HTERT RPE-1 (cell line): ENCODE data around the gene OIT3.
"Not testable (repeated sequence)": the region's sequence is repeated elsewhere in the genome, so short reads cannot be mapped to it uniquely, and the experiment has no call there.

Experiments used
- in situ Hi-C: fragments of 300-500 bp; cut with MboI; formaldehyde crosslinking; loops from 4 replicates; pipeline ENCODE4 v1.14.3; 2020; ENCODE audit warnings: low sequenced_read_pairs

OIT3 gene

DNA sequence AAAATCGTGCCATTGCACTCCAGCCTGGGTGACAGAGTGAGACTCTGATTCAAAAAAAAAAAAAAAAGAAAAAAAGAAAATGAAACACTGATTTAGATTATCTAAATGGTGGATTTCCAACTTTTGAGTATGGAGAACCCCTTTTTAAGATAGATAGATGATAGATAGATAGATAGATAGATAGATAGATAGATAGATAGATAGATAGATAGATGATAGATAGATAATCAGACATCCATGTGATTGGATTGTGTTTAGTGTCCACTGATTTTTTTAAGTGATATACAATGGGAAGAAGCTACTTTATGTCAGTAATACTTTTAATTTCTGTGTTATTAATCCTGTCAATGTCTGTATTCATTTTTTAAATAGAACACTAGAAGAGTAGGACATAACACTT, 6.0 kb downstream of the OIT3 start:
- in situ Hi-C loops: no loop called here

DNA sequence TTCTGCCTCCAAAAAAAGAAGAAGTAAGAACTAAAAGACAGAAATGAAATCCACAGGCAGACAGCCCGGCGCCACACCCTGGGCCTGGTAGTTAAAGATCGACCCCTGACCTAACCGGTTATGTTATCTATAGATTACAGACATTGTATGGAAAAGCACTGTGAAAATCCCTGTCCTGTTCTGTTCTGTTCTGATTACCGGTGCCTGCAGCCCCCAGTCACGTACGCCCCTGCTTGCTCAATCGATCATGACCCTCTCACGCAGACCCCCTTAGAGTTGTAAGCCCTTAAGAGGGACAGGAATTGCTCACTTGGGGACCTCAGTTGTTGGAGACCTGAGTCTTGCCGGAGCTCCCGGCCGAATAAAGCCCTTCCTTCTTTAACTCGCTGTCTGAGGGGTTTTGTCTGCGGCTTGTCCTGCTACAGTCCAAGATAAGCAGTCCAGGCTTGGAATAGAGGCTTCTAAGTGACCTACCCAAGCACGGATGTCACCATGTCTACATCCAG, 10.5 kb downstream of the OIT3 start:
- in situ Hi-C loops: not testable (repeated sequence)

DNA sequence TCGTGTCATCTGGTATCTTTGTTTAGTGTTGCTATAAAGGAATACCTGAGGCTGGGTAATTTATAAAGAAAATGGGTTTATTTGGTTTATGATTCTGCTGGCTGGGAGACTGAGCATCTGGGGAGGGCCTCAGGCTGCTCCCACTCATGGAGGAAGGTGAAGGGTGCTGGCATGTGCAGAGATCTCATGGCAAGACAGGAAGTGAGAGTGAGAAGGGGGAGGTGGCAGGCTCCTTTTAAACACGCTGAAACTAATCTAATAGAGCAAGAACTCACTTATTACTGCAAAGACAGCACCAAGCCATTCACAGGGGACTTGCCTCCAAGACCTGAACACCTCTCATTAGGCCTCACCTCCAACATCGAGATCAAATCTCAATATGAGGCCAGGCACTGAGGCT, 11.3 kb downstream of the OIT3 start:
- in situ Hi-C loops: no loop called here

DNA sequence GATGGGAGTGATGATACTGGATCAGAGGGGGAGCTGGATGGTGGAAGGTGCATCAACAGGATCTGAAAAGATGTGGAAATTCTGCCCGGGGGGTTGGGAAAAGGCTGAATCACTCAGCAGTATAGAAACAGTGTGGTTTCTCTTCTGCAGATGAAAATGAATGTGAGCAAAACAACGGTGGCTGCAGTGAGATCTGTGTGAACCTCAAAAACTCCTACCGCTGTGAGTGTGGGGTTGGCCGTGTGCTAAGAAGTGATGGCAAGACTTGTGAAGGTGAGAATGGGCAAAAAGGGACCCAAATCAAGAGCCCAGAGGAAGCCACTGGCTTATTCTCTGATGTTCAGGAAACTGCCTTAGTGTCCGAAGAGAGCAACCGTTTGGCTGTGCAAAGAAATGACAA, 12.9 kb downstream of the OIT3 start:
- in situ Hi-C loops: no loop called here

DNA sequence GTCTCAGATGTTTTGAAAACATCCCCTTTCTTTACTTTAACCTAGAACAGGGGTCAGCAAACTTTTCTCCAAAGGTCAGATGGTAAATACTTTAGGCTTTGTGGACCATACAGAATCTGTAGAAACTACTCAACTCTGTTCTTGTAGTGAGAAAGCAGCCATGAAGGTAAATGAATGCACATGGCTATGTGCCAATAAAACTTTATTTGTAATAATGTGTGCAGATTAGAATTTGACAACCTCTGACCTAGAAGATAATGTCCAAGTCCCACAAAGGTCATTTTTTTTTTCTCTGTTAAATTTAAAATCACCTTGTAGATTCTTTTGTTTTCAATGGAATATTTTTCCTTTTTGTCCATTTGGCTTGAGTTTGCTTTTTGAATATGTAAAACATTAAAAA, 17.2 kb downstream of the OIT3 start:
- in situ Hi-C loops: no loop called here

DNA sequence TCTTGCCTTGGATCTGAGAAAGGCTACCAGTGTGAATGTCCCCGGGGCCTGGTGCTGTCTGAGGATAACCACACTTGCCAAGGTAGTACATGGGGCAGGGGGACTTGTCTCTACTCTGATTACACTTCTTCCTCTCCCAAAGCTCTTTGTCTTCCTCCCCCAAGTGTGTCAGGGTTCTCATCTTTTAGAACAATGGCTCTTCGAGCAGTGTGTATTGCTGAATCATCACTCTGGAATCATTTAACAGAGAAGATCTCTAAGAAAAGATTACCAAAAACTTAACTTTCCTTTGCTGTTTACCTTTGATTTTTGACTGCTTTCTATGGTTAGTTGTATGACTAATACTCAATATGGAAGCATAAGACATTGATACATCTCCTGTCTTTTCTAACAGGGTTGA, 18.2 kb downstream of the OIT3 start:
- in situ Hi-C loops: no loop called here

DNA sequence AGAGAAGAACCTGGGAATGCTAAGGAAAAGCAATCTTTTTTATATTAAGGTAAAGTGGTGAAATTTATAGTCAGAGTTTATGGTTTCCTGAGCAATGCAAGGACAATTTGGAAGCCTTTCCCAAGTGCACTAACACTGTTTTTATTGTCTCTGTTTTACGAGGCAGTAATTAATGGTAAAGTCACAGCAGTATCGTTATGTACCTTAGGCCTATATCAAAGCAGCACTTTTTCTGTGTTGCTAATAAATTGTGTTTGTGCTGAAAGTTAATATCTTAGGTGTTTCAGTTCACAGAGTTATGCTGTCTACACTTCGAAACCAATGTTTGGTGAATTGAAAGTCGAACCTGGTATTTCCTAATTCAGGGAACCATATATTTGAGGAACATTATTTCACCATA, 19.2 kb downstream of the OIT3 start:
- in situ Hi-C loops: no loop called here

DNA sequence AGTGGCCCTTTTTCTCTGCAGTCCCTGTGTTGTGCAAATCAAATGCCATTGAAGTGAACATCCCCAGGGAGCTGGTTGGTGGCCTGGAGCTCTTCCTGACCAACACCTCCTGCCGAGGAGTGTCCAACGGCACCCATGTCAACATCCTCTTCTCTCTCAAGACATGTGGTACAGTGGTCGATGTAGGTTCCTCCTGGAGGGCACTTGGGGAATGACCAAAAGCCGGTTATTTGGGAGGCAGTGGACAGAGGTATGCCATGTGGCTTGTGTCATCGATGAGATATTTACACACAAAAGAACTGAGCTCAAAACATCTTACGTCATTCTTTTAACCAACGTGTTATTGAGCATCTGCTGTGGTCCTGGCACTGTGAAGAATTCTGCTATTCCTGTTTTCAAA, 19.7 kb downstream of the OIT3 start:
- in situ Hi-C loops: no loop called here

DNA sequence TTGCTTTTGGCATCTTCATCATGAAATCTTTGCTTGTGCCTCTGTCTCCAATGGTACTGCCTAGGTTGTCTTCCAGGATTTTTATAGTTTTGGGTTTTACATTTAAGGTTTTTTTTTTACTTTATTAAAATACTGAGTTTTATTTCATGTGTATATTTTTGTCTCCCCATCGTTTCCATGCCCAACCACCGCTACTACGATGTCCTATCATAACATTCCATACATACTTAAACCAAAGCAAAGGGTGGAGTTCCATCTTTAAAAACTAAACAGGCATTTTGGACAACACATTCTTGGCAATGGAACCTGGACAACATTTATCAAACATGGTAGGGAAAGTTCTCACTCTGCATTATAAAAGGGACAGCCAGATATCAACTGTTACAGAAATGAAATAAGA, 23.7 kb downstream of the OIT3 start:
- in situ Hi-C loops: not testable (repeated sequence)

DNA sequence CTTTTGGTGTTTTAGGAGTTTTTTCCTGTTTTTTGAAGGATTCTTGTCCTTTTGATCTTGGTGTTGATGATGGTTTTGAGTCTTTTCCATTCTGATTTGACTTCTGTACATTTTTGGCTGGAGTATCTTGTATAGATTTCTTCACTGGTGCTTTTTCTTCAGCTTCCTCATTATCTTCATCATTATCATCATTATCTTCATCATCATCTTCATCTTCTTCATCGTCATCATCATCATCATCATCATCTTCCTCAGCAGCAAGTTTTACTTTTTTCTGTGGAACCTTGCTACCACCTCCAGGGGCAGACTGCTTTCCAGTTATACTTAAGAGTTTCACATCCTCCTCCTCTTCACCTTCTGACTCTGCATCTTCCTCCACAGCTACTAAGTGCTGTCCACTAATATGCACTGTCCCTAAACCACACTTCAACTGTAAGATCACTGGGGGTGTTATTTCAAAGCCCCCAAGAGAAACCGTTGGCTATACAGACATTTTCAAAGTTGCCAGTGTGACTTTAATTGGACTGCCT, 24.3 kb downstream of the OIT3 start:
- in situ Hi-C loops: not testable (repeated sequence)

DNA sequence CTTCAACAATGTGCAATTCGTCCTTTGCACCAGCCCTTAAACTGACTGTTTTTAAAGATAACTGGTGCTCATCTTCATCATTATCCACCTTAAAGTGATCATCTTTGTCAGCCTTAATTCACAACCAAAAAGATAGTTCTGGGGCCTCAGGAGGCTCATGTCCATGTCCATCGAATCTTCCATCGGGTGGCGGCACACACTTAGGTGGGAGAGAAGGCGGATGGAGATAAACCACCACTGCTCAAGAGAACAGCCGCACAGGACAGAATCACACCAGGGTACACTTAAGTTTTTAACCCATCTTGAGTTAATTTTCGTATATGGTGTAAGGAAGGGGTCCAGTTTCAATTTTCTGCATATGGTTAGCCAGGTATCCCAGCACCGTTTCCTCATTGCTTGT, 24.8 kb downstream of the OIT3 start:
- in situ Hi-C loops: no loop called here

DNA sequence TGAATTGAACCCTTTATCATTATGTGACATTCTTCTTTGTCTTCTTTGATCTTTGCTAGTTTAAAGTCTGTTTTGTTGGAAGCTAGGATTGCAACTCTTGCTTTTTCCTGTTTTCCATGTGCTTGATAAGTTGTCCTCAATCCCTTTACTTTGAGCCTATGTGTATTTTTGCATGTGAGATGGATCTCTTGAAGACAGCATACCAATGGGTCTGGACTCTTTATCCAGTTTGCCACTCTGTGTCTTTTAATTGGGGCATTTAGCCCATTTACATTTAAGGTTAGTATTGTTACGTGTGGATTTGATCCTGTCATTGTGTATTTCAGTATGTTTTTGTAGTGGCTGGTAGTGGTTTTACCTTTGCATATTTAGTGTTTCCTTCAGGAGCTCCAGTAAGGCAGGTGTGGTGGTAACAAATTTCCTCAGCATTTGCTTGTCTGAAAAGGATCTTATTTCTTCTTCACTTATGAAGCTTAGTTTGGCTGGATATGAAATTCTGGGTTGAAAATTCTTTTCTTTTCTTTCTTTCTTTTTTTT, 27.7 kb downstream of the OIT3 start:
- in situ Hi-C loops: not testable (repeated sequence)

DNA sequence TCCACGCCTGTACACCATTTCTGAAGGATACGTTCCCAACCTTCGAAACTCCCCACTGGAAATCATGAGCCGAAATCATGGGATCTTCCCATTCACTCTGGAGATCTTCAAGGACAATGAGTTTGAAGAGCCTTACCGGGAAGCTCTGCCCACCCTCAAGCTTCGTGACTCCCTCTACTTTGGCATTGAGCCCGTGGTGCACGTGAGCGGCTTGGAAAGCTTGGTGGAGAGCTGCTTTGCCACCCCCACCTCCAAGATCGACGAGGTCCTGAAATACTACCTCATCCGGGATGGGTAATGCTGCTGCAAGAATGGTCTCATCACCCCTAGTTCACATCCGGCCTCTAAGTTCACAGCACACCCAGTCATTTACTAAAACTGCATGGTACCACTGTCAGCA, 30.8 kb downstream of the OIT3 start:
- in situ Hi-C loops: no loop called here

DNA sequence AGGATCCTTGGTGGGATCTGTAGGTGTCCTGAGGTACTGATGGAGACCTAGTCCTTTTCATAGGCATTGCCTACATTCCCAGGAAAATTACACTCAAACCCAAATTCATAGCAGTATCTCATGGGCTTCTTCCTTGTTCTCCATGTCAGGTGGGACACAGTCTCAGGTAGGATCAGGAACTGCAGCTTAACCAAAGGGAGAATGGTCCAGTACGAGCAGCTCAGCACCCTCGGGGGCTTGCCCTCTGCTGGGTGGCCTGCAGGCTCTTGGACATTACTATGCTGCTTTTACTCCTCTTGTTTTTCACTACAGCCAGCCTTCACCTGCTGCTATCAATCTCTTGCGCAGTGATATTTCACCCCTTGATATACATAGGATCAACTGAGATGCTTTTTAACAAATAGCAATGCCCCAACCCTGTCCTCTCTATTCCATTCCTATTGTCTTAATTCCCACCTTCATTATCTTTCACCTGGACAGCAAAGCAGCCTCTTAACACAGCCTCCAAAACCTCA, 32.5 kb downstream of the OIT3 start:
- in situ Hi-C loops: no loop called here

DNA sequence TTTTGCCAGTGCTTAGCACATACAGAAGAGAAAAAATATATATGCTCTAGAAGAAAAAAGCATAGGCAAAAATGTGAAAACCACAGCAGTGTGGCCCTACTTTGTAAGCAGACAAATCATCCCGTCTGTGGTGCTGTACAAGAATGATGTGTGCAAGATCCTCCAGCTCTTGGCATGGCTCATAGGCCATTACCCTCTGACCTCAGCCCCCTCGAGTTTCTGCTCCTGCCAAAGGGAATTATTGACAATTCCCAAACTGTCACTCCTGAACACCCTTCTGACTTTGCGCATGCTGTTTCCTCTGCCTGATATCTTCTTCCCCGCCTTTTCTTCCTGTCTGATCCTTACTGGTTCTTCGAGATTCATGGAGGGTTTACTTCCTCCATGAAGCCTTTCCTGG, 33.9 kb downstream of the OIT3 start:
- in situ Hi-C loops: no loop called here

DNA sequence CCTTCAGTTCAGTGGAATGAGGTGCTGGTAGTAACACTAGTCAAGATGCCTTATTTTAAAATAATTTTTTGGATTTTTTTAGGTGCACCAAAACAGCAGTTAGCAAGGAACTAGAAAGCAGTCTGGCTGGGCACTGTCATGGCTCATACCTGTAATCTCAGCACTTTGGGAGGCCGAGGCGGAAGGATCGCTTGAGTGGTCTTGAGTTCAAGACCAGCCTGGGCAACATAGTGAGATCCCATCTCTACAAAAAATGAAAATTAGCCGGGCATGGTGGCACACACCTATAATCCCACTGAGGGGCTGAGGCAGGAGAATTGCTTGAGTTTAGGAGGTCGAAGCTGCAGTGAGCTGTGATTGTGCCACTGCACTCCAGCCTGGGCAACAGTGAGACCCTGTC, 35.3 kb downstream of the OIT3 start:
- in situ Hi-C loops: no loop called here

DNA sequence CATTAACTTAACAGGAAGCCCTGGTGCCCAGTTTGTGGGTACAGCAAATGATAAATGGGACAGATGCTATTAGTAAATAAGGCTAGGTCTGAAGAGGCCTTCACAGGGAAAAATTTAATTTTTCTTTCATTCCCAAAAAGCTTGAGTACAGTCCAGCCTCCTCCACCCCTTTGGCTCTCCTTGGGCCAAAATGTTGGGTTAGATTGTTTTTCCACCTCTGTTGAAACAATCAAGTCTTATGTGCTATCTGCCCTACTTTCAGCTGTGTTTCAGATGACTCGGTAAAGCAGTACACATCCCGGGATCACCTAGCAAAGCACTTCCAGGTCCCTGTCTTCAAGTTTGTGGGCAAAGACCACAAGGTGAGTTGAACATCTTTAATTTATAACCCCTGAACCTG, 36.7 kb downstream of the OIT3 start:
- in situ Hi-C loops: no loop called here

DNA sequence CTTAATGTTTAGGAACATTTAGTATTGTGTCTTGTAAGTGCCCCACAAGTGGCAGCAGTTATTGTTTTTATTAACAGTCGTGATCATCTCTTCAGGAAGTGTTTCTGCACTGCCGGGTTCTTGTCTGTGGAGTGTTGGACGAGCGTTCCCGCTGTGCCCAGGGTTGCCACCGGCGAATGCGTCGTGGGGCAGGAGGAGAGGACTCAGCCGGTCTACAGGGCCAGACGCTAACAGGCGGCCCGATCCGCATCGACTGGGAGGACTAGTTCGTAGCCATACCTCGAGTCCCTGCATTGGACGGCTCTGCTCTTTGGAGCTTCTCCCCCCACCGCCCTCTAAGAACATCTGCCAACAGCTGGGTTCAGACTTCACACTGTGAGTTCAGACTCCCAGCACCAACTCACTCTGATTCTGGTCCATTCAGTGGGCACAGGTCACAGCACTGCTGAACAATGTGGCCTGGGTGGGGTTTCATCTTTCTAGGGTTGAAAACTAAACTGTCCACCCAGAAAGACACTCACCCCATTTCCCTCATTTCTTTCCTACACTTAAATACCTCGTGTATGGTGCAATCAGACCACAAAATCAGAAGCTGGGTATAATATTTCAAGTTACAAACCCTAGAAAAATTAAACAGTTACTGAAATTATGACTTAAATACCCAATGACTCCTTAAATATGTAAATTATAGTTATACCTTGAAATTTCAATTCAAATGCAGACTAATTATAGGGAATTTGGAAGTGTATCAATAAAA, 38.9 kb downstream of the OIT3 start:
- in situ Hi-C loops: no loop called here

DNA sequence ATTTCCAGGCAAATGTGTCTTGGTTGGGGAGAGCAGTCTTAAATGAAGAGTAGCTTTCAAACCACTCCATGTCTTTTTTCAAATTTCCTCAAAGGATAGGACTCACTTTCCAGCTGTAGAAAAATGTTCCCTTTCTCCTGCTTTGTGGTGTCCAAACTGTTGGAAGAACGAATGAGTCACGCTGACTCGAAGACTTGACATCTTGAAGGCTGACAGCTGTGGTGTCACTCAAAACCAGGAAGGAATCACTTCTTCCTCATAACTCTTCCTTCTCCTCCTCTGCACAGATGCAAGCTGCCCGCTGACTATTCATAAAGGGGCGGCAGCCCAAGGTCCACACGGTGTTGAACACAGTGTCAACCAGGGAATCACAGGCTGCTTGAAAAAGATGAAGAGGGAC, 41.8 kb downstream of the OIT3 start:
- in situ Hi-C loops: no loop called here

DNA sequence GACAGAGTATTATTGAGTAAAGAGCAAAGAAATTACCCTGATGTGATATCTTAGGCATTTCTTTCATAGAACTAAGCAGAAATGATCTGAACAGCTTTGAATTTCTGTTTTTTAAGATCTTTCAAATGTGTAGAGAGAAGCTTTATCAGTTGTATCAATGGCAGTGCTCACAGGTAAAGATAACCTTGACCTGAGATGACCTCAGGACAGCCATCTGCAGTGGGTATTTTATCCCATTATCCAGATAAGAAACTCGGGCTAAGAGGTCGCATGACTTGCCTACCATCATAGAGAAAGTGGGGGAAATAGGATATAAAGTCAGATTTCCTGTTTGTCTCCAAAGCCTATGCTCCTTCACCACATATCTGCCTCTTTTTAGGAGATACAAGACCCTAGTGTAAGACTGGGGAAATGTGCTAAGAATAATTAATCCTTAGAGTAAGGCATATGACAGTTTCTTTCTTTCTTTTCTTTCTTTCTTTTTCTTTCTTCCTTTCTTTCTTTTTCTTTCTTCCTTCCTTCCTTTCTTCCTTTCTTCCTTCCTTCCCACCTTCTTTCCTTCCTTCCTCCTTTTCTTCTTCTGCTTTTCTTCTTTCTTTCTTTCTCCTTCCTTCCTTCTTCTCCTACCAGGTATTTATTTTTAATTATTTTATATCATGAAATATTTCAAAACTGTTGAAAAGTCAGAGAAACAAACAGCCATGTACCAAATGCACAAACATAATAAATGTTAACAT, 50.1 kb downstream of the OIT3 start:
- in situ Hi-C loops: no loop called here

DNA sequence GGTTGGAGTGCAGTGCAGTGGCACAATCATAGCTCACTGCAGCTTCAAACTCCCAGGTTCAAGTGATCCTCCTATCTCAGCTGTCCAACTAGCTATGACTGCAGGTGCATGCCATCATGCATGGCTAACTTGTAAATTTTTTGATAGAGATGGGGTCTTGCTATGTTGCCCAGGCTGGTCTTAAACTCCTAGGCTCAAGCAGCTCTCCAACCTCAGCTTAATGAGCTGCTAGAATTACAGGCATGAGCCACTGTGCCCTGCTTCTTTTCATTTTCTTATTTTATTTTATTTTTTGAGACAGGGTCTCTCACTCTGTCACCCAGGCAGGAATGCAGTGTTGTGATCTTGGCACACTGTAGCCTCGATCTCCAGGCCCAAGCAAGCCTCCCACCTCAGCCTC, 53.4 kb downstream of the OIT3 start:
- in situ Hi-C loops: no loop called here

DNA sequence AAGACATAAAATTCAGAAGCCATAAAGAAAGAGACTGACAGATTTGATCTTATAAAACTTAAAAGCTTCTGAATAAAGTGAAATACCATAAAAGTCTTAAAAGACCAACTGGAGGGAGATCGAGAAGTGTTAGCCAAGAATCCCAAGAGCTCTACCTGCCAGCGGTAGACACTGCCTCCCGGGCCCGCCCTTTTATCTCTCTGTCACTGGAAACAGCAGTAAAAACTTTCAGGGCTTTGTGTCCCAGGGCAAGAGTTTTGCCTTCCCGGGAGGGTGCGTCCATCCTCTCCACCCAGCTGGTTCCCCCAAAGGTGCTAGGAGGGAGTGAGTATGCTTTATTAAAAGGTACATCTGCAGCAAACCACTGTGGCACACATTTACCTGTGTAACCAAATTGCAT, 55.2 kb downstream of the OIT3 start:
- in situ Hi-C loops: no loop called here
